GM20000 (cell line): Measurements from ENCODE around the gene KCTD18.

Experiments
- DNase-seq: peaks from one replicate; pipeline ENCODE4 v3.0.0; 2012; ENCODE audit warnings: low spot score
- CTCF ChIP-seq: IDR thresholded peaks from 2 replicates; pipeline ENCODE4 v1.5.1; 2012; ENCODE audit warnings: mild to moderate bottlenecking, control low read depth; ENCODE audit errors: extremely low read depth, missing control alignments

KCTD18 gene

GRCh38 chr2:200507179-200507578, 2.7 kb downstream of the KCTD18 start:
- TF ChIP-seq CTCF = no peak
- no peak for DNase-seq

GRCh38 chr2:200506679-200507078, 3.2 kb downstream of the KCTD18 start:
- TF ChIP-seq CTCF = no peak
- no peak for DNase-seq

DNA sequence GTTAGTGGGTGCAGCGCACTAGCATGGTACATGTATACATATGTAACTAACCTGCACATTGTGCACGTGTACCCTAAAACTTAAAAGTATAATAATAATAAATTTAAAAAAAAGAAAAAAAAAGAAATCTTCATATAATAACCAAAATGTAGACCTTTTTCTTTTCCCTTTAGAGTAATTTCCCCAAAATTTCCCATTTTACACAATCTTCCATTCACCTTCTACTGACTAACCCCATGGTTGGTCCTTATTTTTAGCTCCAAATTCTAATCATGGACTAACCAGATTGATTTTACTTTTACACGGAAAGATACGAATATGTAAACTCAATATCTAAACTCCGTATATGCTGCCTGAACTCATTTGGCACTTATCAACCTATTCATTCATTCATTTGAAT, 7.7 kb downstream of the KCTD18 start:
- no peak for TF ChIP-seq CTCF
- no peak for DNase-seq

DNA sequence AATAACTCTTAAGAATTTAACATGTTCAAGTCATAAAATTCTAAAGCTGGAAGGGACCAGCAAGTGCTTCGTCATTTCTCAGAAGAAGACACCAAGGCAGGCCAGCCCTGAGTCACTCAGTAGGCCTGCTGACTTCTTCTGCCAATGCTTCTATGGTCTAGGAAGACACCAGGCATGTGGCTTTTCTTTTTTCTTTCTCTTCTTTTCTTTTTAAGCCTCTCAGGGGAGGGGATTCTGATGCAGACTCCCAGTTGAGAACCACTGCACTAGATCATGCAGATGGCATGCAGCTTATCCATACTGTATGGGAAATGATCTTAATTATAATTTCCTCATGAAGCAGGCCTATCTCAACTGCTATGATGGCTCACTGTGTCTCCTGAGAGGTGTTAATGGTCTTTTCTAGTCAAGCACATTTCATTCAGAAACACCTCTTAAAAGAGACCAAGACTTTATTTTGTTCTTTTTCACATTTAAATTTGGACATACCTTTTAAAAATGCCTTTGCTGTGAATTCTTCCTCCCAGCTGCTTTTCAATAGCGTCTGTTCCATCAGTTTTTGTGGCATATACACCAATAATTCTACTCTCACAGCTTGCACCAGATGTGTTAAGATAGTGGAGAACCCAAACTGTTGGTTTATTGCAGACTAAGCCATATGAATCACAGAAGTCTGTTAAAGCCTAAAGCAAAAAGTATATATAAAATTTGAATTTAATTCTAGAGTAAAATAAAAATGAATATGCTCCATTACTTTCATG, 11.3 kb downstream of the KCTD18 start:
- no peak for TF ChIP-seq CTCF
- no peak for DNase-seq

DNA sequence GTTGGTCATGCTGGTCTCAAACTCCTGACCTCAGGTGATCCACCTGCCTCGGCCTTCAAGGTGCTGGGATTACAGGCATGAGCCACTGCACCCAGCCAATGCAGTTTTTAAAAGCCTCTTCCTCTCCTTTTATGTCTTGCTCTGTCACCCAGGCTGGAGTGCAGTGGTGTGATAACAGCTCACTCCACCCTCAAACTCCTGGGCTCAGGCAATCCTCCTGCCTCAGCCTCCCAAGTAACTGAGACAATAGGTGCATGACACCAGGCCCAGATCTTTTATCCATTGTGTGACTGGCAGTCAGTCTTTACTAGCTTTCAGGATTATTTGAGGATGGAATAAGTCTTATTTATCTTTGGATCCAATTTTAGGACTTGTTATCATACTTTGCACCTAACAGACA, 13.2 kb downstream of the KCTD18 start:
- TF ChIP-seq CTCF = no peak
- DNase-seq = no peak

- TF ChIP-seq CTCF = no peak
- no peak for DNase-seq
Observed at GRCh38 chr2:200494048-200494447, 15.8 kb downstream of the KCTD18 start.

- TF ChIP-seq CTCF = no peak
- no peak for DNase-seq
Observed at GRCh38 chr2:200492656-200493055, 17.2 kb downstream of the KCTD18 start.
